HepG2 (cell line): ENCODE measurements around the gene KAZN. TPM values are rescaled to one million over a fixed set of nuclear protein-coding genes. Genes with fewer than 3 reads are reported as not detected.

Experiments
- ATAC-seq: fragments of 200-7000 bp; cut with Tn5 transposase; 3 replicates; pipeline ENCODE4 v1.9.1; 2020; ENCODE audit warnings: mild to moderate bottlenecking, moderate library complexity
- BruUV-seq: library from RNA; stranded (reverse); fragments of 400-500 nt; replicated peaks from 2 replicates; lab custom pipeline; 2021; lab: Mats Ljungman, UMichigan
- CTCF ChIA-PET: fragments of 300-600 bp; formaldehyde crosslinking; extraction: SDS; loops from one replicate; lab custom pipeline; 2021; ENCODE audit warnings: low total read pairs, inconsistent platforms, low intra/inter-chr PET ratio; lab: Yijun Ruan, JAX
- POLR2A ChIA-PET: fragments of 350-600 bp; sonication (Branson Sonifier 250); formaldehyde crosslinking; loops from one replicate; lab custom pipeline; 2020; ENCODE audit warnings: antibody characterized with exemption, inconsistent platforms; lab: Yijun Ruan, JAX
- DNase-seq: peaks from one replicate; pipeline ENCODE4 v3.0.0-alpha.2; 2015; ENCODE audit warnings: low spot score
- FAIRE-seq: peaks from 3 replicates; lab custom pipeline; 2011; peaks lifted over from hg19 to GRCh38; lab: Jason Lieb, UNC
- H2AFZ ChIP-seq: one replicate; pipeline ENCODE4 v1.6.1; 2011; ENCODE audit warnings: low read length, inconsistent platforms
- H3K27ac ChIP-seq: fragments of 300-600 bp; 3 replicates; pipeline ENCODE4 v1.8.0; 2011; ENCODE audit warnings: mixed run types, mild to moderate bottlenecking, mixed read lengths, low read length, inconsistent platforms; ENCODE audit not compliant: insufficient read depth; ENCODE audit errors: extremely low read length
- H3K27me3 ChIP-seq, 2 experiments: fragments of 200-600 bp in 1 of 2; 2 replicates in 1 of 2; 3 replicates in 1 of 2; pipeline versions ENCODE4 v1.6.0 to v1.8.0; 2011; ENCODE audit warnings: low read length in 2 of 2, mild to moderate bottlenecking in 2 of 2, moderate library complexity in 2 of 2, inconsistent platforms in 1 of 2; ENCODE audit not compliant: insufficient read depth in 2 of 2, control insufficient read depth in 1 of 2
- H3K36me3 ChIP-seq, 2 experiments: fragments of 200-600 bp in 1 of 2; replicated peaks in 1 of 2; 2 replicates in 1 of 2; 3 replicates in 1 of 2; pipeline versions ENCODE4 v1.5.1 to v1.8.0; 2011; ENCODE audit warnings: low read length in 2 of 2, inconsistent platforms in 1 of 2; ENCODE audit not compliant: insufficient read depth in 2 of 2, control insufficient read depth in 1 of 2
- H3K4me1 ChIP-seq: 2 replicates; pipeline ENCODE4 v1.5.1; 2012; ENCODE audit warnings: low read length, inconsistent platforms; ENCODE audit not compliant: insufficient read depth
- H3K4me2 ChIP-seq: 2 replicates; pipeline ENCODE4 v1.6.0; 2011; ENCODE audit warnings: low read depth, low read length, inconsistent platforms
- H3K4me3 ChIP-seq, 3 experiments: fragments of 200-600 bp in 1 of 3; sonication (generic), shearing (Covaris generic) in 1 of 3; replicated peaks in 1 of 3; 2 replicates each; pipeline ENCODE4 v1.5.1; 2011 to 2016; ENCODE audit warnings: low read length in 3 of 3, inconsistent platforms in 2 of 3, low read depth in 2 of 3, mild to moderate bottlenecking in 2 of 3, control low read depth in 1 of 3, mixed read lengths in 1 of 3; ENCODE audit not compliant: insufficient read depth in 1 of 3
- H3K79me2 ChIP-seq: one replicate; pipeline ENCODE4 v1.6.1; 2011; ENCODE audit warnings: low read length, inconsistent platforms; ENCODE audit not compliant: insufficient read depth
- H3K9ac ChIP-seq: 2 replicates; pipeline ENCODE4 v1.6.0; 2011; ENCODE audit warnings: mild to moderate bottlenecking, low read depth, low read length, inconsistent platforms; ENCODE audit not compliant: insufficient read depth
- H3K9me3 ChIP-seq: 2 replicates; pipeline ENCODE4 v1.5.1; 2012; ENCODE audit warnings: mild to moderate bottlenecking, low read length
- H4K20me1 ChIP-seq: 2 replicates; pipeline ENCODE4 v1.6.0; 2011; ENCODE audit warnings: inconsistent platforms, mild to moderate bottlenecking, low read length, moderate library complexity; ENCODE audit not compliant: insufficient read depth
- BRD4 ChIP-seq: sonication (generic); formaldehyde crosslinking; IDR thresholded peaks from 2 replicates; pipeline ENCODE4 v1.4.0; 2020; ENCODE audit warnings: missing genetic modification reagents
- KLF15 ChIP-seq: sonication (generic); formaldehyde crosslinking; IDR thresholded peaks from 2 replicates; pipeline ENCODE4 v1.8.1; 2023; ENCODE audit warnings: borderline replicate concordance, mild to moderate bottlenecking, inconsistent platforms, missing genetic modification reagents, mixed read lengths
- MAF1 ChIP-seq: sonication (generic); formaldehyde crosslinking; IDR thresholded peaks from 2 replicates; pipeline ENCODE4 v1.5.0; 2020; ENCODE audit warnings: missing genetic modification reagents, borderline replicate concordance
- SNAPC5 ChIP-seq: sonication (generic); formaldehyde crosslinking; IDR thresholded peaks from 2 replicates; pipeline ENCODE4 v1.8.1; 2023; ENCODE audit warnings: mild to moderate bottlenecking, missing genetic modification reagents, borderline replicate concordance
- ZNF460 ChIP-seq: sonication (generic); formaldehyde crosslinking; IDR thresholded peaks from 2 replicates; pipeline ENCODE4 v1.5.1; 2020; ENCODE audit warnings: missing genetic modification reagents, mild to moderate bottlenecking, borderline replicate concordance
- ZNF7 ChIP-seq: IDR thresholded peaks from 2 replicates; pipeline ENCODE4 v1.6.1; 2016; ENCODE audit warnings: missing biosample characterization, missing genetic modification reagents
- WGBS: methylation state at CpG from one replicate; pipeline ENCODE4 v1.1.6; 2017; ENCODE audit warnings: low lambda C conversion rate; 5-methylcytosine and 5-hydroxymethylcytosine counted together
- in situ Hi-C: cut with HindIII; loops from 2 replicates; pipeline ENCODE4 v1.10.0; 2017; ENCODE audit warnings: low pct_unique_long_range_greater_than_20kb; ENCODE audit not compliant: extremely low pct_ligation_motif_present
- intact Hi-C: fragments of 100-400 bp; cut with micrococcal nuclease; formaldehyde crosslinking; loops from one replicate; pipeline ENCODE4 v1.10.0; 2022; ENCODE audit not compliant: unreplicated experiment
- polyA plus RNA-seq, 8 experiments: library from polyadenylated mRNA; depleted of rRNA in 3 of 8; stranded (reverse) in 7 of 8; unstranded in 1 of 8; fragments of >200 nt; fragmentation: Illumina TruSeq in 4 of 8; extraction: Trizol in 4 of 8; gene quantifications; 2 replicates each; pipeline versions ENCODE4 v1.2.1 to v1.2.3, GENCODE V29; 2011 to 2016; ENCODE audit warnings: low read depth in 4 of 8, missing spikeins in 1 of 8, mixed read lengths in 1 of 8; ENCODE audit not compliant: insufficient read depth in 1 of 8
- total RNA-seq, 5 experiments: library from RNA; depleted of rRNA; stranded (reverse); fragments of >200 nt; fragmentation: Illumina TruSeq; extraction: Trizol; gene quantifications; 2 replicates each; pipeline ENCODE4 v1.2.3, GENCODE V29; 2016; ENCODE audit warnings: low read depth in 1 of 5
- TF ChIP-seq, protein P1 (sequence below): sonication (generic); formaldehyde crosslinking; IDR thresholded peaks from 2 replicates; pipeline ENCODE4 v1.4.0; 2020; ENCODE audit warnings: mild to moderate bottlenecking, missing genetic modification reagents
- TF ChIP-seq, protein P2 (sequence below): sonication (generic); formaldehyde crosslinking; IDR thresholded peaks from 2 replicates; pipeline ENCODE4 v1.5.0; 2020; ENCODE audit warnings: missing genetic modification reagents

KAZN gene
- total and polyA plus RNA-seq, 2 of the 13 experiments (the other 11 are each of a cell fraction or from before 2014, with no cell fraction given) = 10.4 to 13.5 TPM

GRCh38 chr1:14697353-14697752 is 98.9 kb downstream of the KAZN start:
- Histone ChIP-seq H3K9me3 (no peaks in the 10 kb centered on the region), H3K4me1 (peaks cover 9% of the 10 kb centered on the region; the same call in 1 of the 2 replicates), H2AFZ (no peak overlapping the region), H3K36me3 (no peaks in the 10 kb centered on the region), H3K27me3 (peaks cover 1 to 59% of the 10 kb centered on the region in 2 experiments; a peak in 3 of 5 replicates), H3K4me3 (no peak overlapping the region), H3K79me2 (no peaks in the 10 kb centered on the region), H3K9ac (no peak overlapping the region), H4K20me1 (no peaks in the 10 kb centered on the region), H3K4me2 (no peak overlapping the region), H3K27ac (no peak overlapping the region)
- TF ChIP-seq SNAPC5 (CRISPR knock-in tag) (no peak), ZNF7 (CRISPR knock-in tag) (no peak), MAF1 (no peak), ZNF460 (CRISPR knock-in tag) (no peak), BRD4 (CRISPR knock-in tag) (no peak), KLF15 (CRISPR knock-in tag) (no peak)
- TF ChIP-seq, protein P1, sequence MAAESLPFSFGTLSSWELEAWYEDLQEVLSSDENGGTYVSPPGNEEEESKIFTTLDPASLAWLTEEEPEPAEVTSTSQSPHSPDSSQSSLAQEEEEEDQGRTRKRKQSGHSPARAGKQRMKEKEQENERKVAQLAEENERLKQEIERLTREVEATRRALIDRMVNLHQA = no peak
- TF ChIP-seq, protein P2, sequence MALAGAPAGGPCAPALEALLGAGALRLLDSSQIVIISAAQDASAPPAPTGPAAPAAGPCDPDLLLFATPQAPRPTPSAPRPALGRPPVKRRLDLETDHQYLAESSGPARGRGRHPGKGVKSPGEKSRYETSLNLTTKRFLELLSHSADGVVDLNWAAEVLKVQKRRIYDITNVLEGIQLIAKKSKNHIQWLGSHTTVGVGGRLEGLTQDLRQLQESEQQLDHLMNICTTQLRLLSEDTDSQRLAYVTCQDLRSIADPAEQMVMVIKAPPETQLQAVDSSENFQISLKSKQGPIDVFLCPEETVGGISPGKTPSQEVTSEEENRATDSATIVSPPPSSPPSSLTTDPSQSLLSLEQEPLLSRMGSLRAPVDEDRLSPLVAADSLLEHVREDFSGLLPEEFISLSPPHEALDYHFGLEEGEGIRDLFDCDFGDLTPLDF (CRISPR knock-in tag) = no peak
- DNase-seq (no peak), ATAC-seq (no peak), FAIRE-seq (no peak)
- in situ Hi-C loops (no loop called here), intact Hi-C loops (no loop called here)
- BruUV-seq = no TSS peak
- ChIA-PET POLR2A (no interaction called here), CTCF (no interaction called here)
- 4% methylated on average over 4 of the region's 4 CpGs for WGBS
